Osteocyte (in vitro differentiated cells): Measurements from ENCODE around the gene RABGAP1L. TPM values are rescaled to one million over a fixed set of nuclear protein-coding genes. Genes with fewer than 3 reads are reported as not detected.

ENCODE experiments used
- DNase-seq: peaks from one replicate; pipeline ENCODE4 v3.0.0; 2021; ENCODE audit warnings: mixed read lengths; ENCODE audit not compliant: unreplicated experiment; ENCODE audit errors: extremely low spot score
- H3K27ac Mint-ChIP-seq: one replicate; pipeline ENCODE4 v1.8.0; 2021; ENCODE audit warnings: mild to moderate bottlenecking, mixed read lengths; ENCODE audit not compliant: unreplicated experiment
- H3K27me3 Mint-ChIP-seq: one replicate; pipeline ENCODE4 v1.8.0; 2021; ENCODE audit warnings: mixed read lengths; ENCODE audit not compliant: unreplicated experiment
- H3K36me3 Mint-ChIP-seq: one replicate; pipeline ENCODE4 v1.8.0; 2021; ENCODE audit warnings: mixed read lengths; ENCODE audit not compliant: unreplicated experiment
- H3K4me1 Mint-ChIP-seq: one replicate; pipeline ENCODE4 v1.8.0; 2021; ENCODE audit warnings: mixed read lengths; ENCODE audit not compliant: unreplicated experiment
- H3K4me3 Mint-ChIP-seq: one replicate; pipeline ENCODE4 v1.8.0; 2021; ENCODE audit warnings: mild to moderate bottlenecking, moderate library complexity, mixed read lengths; ENCODE audit not compliant: unreplicated experiment
- H3K9me3 Mint-ChIP-seq: one replicate; pipeline ENCODE4 v1.8.0; 2021; ENCODE audit warnings: mixed read lengths; ENCODE audit not compliant: unreplicated experiment
- CTCF ChIP-seq: fragments of 200-600 bp; sonication (generic); IDR thresholded peaks from 2 replicates; pipeline ENCODE4 v1.5.0; 2021; ENCODE audit warnings: antibody characterized with exemption, mild to moderate bottlenecking, moderate library complexity
- total RNA-seq: library from RNA; stranded (reverse); gene quantifications from 2 replicates; pipeline ENCODE4 v1.2.1, GENCODE V29; 2021

The RABGAP1L gene
- total RNA-seq, 1 donor from 2014 or later = 29.3 TPM

- no peak for TF ChIP-seq CTCF
- Mint-ChIP-seq H3K4me3 (no peak overlapping the region), H3K27ac (no peak overlapping the region), H3K9me3 (no peaks in the 10 kb centered on the region), H3K36me3 (no peaks in the 10 kb centered on the region), H3K27me3 (no peaks in the 10 kb centered on the region), H3K4me1 (peaks cover 12% of the 10 kb centered on the region)
- no peak for DNase-seq
These were observed 635.5 kb downstream of the RABGAP1L start for GRCh38 chr1:174794861-174795260.

- Mint-ChIP-seq H3K36me3 (no peaks in the 10 kb centered on the region), H3K27ac (no peak overlapping the region), H3K4me3 (no peak overlapping the region), H3K27me3 (no peaks in the 10 kb centered on the region), H3K9me3 (no peaks in the 10 kb centered on the region), H3K4me1 (peaks cover 9% of the 10 kb centered on the region)
- no peak for DNase-seq
- TF ChIP-seq CTCF = no peak
These were observed 636.5 kb downstream of the RABGAP1L start for GRCh38 chr1:174795806-174796205.

GRCh38 chr1:174797398-174797797 lies 638.1 kb downstream of the RABGAP1L start:
- Mint-ChIP-seq H3K27ac (no peak overlapping the region), H3K4me3 (no peak overlapping the region), H3K4me1 (peaks cover 6% of the 10 kb centered on the region), H3K36me3 (no peaks in the 10 kb centered on the region), H3K27me3 (no peaks in the 10 kb centered on the region), H3K9me3 (no peaks in the 10 kb centered on the region)
- no peak for DNase-seq
- TF ChIP-seq CTCF = no peak

- H3K4me3 Mint-ChIP-seq = no peak overlapping the region
- H3K27ac Mint-ChIP-seq = no peak overlapping the region
- H3K36me3 Mint-ChIP-seq = no peaks in the 10 kb centered on the region
- H3K9me3 Mint-ChIP-seq = no peaks in the 10 kb centered on the region
- DNase-seq = no peak
- no peak for TF ChIP-seq CTCF
- H3K4me1 Mint-ChIP-seq = peaks cover 5% of the 10 kb centered on the region
- H3K27me3 Mint-ChIP-seq = no peaks in the 10 kb centered on the region
These were observed 639.8 kb downstream of the RABGAP1L start for GRCh38 chr1:174799136-174799479.

GRCh38 chr1:174800216-174800851 lies 641.0 kb downstream of the RABGAP1L start:
- H3K9me3 Mint-ChIP-seq = no peaks in the 10 kb centered on the region
- no peak overlapping the region for H3K27ac Mint-ChIP-seq
- no peak for DNase-seq
- H3K4me1 Mint-ChIP-seq = peaks cover 5% of the 10 kb centered on the region
- H3K4me3 Mint-ChIP-seq = no peak overlapping the region
- H3K36me3 Mint-ChIP-seq = no peaks in the 10 kb centered on the region
- no peaks in the 10 kb centered on the region for H3K27me3 Mint-ChIP-seq
- TF ChIP-seq CTCF = no peak
